Stomach smooth muscle (tissue), 2 donors: ENCODE data around the gene SP110.
"Not testable (repeated sequence)": the region's sequence is repeated elsewhere in the genome, so short reads cannot be mapped to it uniquely, and the experiment has no call there.

ENCODE experiments used
- H3K27ac ChIP-seq: one replicate; pipeline ENCODE4 v1.7.0; 2013; ENCODE audit warnings: mild to moderate bottlenecking, low read length, inconsistent platforms
- H3K27me3 ChIP-seq, 2 donors: one replicate each; pipeline ENCODE4 v1.7.0; 2013; ENCODE audit warnings: low read length in 2 of 2; ENCODE audit not compliant: insufficient read depth in 2 of 2, control insufficient read depth in 1 of 2
- H3K36me3 ChIP-seq, 2 donors: one replicate each; pipeline ENCODE4 v1.7.0; 2013; ENCODE audit warnings: low read length in 2 of 2; ENCODE audit not compliant: control insufficient read depth in 2 of 2, insufficient read depth in 2 of 2
- H3K4me1 ChIP-seq: one replicate; pipeline ENCODE4 v1.7.0; 2013; ENCODE audit warnings: low read length; ENCODE audit not compliant: control insufficient read depth, insufficient read depth
- H3K4me3 ChIP-seq, 2 donors: one replicate each; pipeline ENCODE4 v1.7.0; 2013; ENCODE audit warnings: low read length in 2 of 2
- H3K9ac ChIP-seq, 2 donors: one replicate each; pipeline ENCODE4 v1.7.0; 2013; ENCODE audit warnings: low read length in 2 of 2, mild to moderate bottlenecking in 1 of 2
- H3K9me3 ChIP-seq, 2 donors: one replicate each; pipeline ENCODE4 v1.7.0; 2013; ENCODE audit warnings: low read length in 2 of 2; ENCODE audit not compliant: control insufficient read depth in 2 of 2
- donor health status: healthy.
- donor health status: Pancreatic carcinoma.

Gene SP110

DNA sequence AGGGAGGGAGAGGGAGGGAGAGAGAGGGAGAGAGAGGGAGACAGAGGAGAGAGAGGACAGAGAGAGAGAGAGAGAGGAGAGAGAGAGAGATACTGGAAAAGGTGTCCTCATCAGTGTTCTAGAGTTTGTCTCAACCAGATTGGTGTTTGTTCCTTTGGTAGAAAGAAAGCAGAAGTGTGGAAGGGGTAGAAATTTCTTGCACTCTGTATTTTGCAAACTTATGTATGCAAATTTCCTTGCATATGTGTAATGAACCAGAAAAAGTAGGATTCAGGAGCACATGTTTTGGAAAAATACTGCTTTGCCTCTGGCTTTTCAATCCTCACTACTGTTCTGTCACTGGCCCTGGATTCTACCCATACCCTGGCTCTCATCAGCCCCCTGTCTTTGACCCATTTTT is 4.7 kb upstream of the SP110 start:
- no peaks in the 10 kb centered on the region for H3K27me3 ChIP-seq
- peaks cover 3% of the 10 kb centered on the region for H3K4me1 ChIP-seq
- no peak overlapping the region for H3K4me3 ChIP-seq
- H3K9me3 ChIP-seq: no peaks in the 10 kb centered on the region
- H3K27ac ChIP-seq: no peak overlapping the region
- no peaks in the 10 kb centered on the region for H3K36me3 ChIP-seq
- H3K9ac ChIP-seq: no peak overlapping the region

DNA sequence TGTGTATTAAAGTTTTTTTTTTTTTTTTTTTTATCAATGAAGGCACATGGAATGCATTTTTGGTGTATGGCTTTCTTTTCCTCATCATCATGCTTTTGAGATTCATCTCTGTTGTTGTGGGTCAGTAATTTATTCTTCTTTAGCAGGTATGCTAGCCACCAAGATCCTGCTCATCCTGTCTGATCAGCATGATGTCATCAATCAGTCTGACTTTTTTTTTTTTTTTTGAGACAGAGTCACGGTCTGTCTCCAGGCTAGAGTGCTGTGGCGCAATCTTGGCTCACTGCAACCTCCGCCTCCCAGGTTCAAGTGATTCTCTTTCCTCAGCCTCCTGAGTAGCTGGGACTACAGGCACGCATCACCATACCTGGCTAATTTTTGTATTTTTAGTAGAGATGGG is 3.0 kb upstream of the SP110 start:
- H3K9me3 ChIP-seq, H3K4me3 ChIP-seq, H3K9ac ChIP-seq, H3K27me3 ChIP-seq, H3K36me3 ChIP-seq, H3K27ac ChIP-seq, H3K4me1 ChIP-seq: not testable (repeated sequence)

GRCh38 chr2:230221493-230221892 is 1.7 kb upstream of the SP110 start:
- peaks cover 3% of the 10 kb centered on the region for H3K4me1 ChIP-seq
- H3K9ac ChIP-seq: no peak overlapping the region
- no peak overlapping the region for H3K27ac ChIP-seq
- H3K36me3 ChIP-seq: no peaks in the 10 kb centered on the region
- H3K27me3 ChIP-seq: no peaks in the 10 kb centered on the region
- no peak overlapping the region for H3K4me3 ChIP-seq
- H3K9me3 ChIP-seq: no peaks in the 10 kb centered on the region

GRCh38 chr2:230220347-230220969 is 674 bp upstream of the SP110 start:
- Histone ChIP-seq H3K27me3 (no peaks in the 10 kb centered on the region), H3K27ac (peak overlapping the region; percentile 71), H3K9me3 (no peaks in the 10 kb centered on the region), H3K36me3 (peaks cover 3% of the 10 kb centered on the region in 2 donors), H3K4me1 (peaks cover 3% of the 10 kb centered on the region), H3K4me3 (peak overlapping the region; percentile 63 to 98), H3K9ac (peak overlapping the region; percentile 58 to 64)

DNA sequence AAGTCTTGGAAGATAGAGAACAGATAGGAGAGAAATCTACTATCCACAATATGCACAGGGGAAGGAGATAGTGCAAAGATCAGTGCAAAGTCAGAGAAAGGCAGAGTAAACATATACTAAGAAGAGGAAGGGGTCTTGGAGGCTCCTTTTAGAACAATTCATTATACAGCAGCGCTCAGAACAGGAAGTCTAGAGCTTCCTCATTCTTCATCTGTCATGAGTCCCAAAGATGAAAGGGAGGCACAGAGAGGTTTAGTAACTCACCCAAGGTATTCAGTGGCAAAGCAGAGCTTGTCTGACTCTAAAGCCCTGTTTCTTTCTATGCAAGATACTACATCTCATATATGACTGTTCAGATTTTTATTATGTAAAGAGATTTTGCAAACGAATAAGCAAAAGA is 1.4 kb downstream of the SP110 start:
- Histone ChIP-seq H3K4me3 (peak overlapping the region in 1 of 2 donors; percentile 15), H3K36me3 (peaks cover 8 to 15% of the 10 kb centered on the region in 2 donors), H3K9ac (no peak overlapping the region), H3K9me3 (no peaks in the 10 kb centered on the region), H3K4me1 (peaks cover 3% of the 10 kb centered on the region), H3K27ac (no peak overlapping the region), H3K27me3 (no peaks in the 10 kb centered on the region)

DNA sequence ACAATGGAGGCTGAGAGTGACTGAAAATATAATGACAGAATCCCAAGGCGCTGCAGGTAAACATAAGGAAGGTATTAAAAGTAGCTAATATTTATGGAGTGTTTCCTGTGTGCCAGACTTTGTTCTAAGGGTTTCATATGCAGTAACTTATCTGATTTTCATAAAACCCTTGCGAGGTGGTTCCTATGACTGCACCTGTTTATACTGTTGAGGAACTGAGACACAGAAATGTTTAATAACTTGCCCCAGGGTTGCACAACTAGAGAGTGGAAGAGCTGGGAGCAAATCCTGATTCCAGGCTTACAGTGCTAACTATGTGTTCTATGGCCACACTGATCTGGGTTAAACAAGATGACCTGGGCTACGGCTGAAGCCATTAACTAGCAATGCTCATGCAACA is 2.4 kb downstream of the SP110 start:
- Histone ChIP-seq H3K27ac (no peak overlapping the region), H3K4me3 (peak overlapping the region in 1 of 2 donors; percentile 28), H3K9ac (no peak overlapping the region), H3K36me3 (peaks cover 14 to 23% of the 10 kb centered on the region in 2 donors), H3K4me1 (peaks cover 3% of the 10 kb centered on the region), H3K9me3 (no peaks in the 10 kb centered on the region), H3K27me3 (no peaks in the 10 kb centered on the region)

DNA sequence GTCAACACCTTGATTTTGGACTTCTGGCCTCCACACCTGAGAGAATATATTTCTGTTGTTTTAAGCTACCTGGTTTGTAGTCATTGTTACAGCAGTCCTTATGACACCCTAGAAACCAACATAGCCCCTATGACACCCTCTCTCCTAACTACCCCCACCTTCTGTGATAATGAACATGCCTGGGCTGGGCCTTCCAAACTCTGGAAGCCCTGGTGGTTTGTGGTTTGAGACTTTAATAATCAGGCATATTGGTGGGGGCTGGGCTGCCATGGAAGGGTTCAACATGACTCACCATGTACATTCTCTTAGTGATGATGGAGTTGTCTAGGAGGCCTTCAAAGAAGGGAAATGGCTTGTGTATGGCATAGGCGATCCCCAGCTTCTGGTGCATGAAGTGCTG is 3.3 kb downstream of the SP110 start:
- Histone ChIP-seq H3K36me3 (peaks cover 23 to 32% of the 10 kb centered on the region in 2 donors), H3K9me3 (no peaks in the 10 kb centered on the region), H3K9ac (no peak overlapping the region), H3K4me1 (peaks cover 3% of the 10 kb centered on the region), H3K27ac (no peak overlapping the region), H3K4me3 (no peak overlapping the region), H3K27me3 (no peaks in the 10 kb centered on the region)

DNA sequence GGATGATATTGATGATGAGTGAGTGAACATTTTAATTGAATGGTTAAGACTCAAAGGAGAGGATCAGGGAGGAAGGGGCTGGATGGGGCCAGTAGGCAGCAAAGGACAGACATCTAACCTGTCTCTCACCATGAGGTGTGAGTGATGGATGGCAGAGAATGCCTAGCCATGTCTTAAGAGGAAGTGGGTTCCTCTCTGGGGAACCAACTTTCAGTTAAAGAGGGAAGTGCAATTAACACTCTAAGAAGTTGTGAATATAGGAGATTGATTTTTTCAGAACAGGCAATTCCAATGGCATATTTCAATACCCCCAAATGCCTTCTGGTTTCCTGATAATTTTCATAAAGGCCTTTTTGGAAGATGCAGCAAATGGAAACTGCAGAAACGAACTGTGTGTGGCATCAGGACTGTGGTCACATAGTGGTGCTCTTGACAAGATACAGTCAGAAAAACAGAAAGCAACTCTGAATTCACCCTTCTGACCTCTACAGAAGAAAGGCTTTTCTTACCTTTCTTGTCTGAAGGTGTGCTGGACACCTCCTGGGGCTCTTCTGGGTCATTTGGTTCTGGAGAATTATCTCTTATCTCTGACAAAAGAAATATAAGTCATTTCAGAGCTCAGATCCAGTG is 10.2 kb downstream of the SP110 start:
- Histone ChIP-seq H3K4me3 (no peak overlapping the region), H3K4me1 (no peaks in the 10 kb centered on the region), H3K27ac (no peak overlapping the region), H3K27me3 (no peaks in the 10 kb centered on the region), H3K9me3 (no peaks in the 10 kb centered on the region), H3K9ac (no peak overlapping the region), H3K36me3 (peaks cover 56 to 79% of the 10 kb centered on the region in 2 donors)

GRCh38 chr2:230208576-230208975 is 11.2 kb downstream of the SP110 start:
- peaks cover 53 to 72% of the 10 kb centered on the region in 2 donors for H3K36me3 ChIP-seq
- no peak overlapping the region for H3K9ac ChIP-seq
- no peak overlapping the region for H3K4me3 ChIP-seq
- H3K27me3 ChIP-seq: no peaks in the 10 kb centered on the region
- H3K4me1 ChIP-seq: no peaks in the 10 kb centered on the region
- no peaks in the 10 kb centered on the region for H3K9me3 ChIP-seq
- no peak overlapping the region for H3K27ac ChIP-seq

- no peak overlapping the region for H3K27ac ChIP-seq
- no peaks in the 10 kb centered on the region for H3K27me3 ChIP-seq
- no peak overlapping the region for H3K9ac ChIP-seq
- H3K36me3 ChIP-seq: peaks cover 43 to 62% of the 10 kb centered on the region in 2 donors
- no peaks in the 10 kb centered on the region for H3K9me3 ChIP-seq
- no peaks in the 10 kb centered on the region for H3K4me1 ChIP-seq
- H3K4me3 ChIP-seq: no peak overlapping the region
These were observed 14.1 kb downstream of the SP110 start for GRCh38 chr2:230205721-230206120.

DNA sequence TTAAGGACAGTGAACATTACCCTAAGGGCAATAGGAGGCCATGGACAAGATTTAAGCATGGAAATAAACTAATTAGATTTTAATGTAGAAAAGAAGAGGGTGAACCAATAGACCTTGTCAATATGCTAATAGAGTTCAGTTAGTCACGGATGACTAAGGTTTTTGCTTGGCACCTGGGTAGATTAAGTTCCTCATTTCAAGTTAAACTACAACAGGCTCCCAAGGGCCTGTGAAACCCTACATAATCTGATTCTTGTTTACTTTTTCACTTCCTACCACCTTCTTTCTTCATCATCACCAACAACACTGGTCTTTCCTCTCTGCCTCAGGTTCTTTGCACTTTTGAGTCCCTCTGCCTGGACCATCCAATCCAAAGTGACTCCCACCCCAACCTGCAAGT is 14.8 kb downstream of the SP110 start:
- Histone ChIP-seq H3K9ac (no peak overlapping the region), H3K36me3 (peaks cover 45 to 64% of the 10 kb centered on the region in 2 donors), H3K27ac (no peak overlapping the region), H3K4me1 (no peaks in the 10 kb centered on the region), H3K9me3 (no peaks in the 10 kb centered on the region), H3K27me3 (no peaks in the 10 kb centered on the region), H3K4me3 (no peak overlapping the region)
